Measurements from ENCODE around the gene RTF1. TPM values are rescaled to one million over a fixed set of nuclear protein-coding genes. Genes with fewer than 3 reads are reported as not detected.

RTF1 gene
- polyA plus RNA-seq, 3 donors from 2014 or later = 11.2 to 35.7 (median 23.4) TPM

DNA sequence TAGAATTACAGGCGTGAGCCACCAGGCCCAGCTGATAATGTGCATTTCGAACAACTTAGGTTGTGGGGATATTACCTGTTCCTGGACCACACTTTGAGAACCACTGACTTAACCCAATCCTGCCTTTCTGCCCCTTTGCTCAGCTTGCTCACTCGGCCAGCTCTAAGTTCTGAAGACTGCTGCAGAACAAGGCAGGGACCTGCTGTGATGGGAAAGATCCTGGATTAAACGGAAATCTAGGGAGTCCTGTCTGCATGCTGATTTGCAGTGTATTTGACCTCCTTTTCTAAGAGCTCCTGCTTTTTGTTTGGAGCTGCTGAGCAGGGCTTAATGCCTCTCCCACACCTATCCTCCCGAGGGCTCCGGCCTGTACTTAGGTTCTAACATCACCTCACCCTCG lies 93.8 kb downstream of the RTF1 start:
- Mint-ChIP-seq H3K27me3 (ENCODE audit: low read depth in 3 of 3) (peaks cover 2 to 20% (median 9%) of the 10 kb centered on the region in 3 donors), H3K4me3 (peak overlapping the region in 1 of 5 donors; percentile 15), H3K4me1 (peaks cover 26 to 27% of the 10 kb centered on the region in 2 donors), H3K9me3 (no peaks in the 10 kb centered on the region), H3K27ac (no peak overlapping the region), H3K36me3 (no peaks in the 10 kb centered on the region)
- DNase-seq = no peak

DNA sequence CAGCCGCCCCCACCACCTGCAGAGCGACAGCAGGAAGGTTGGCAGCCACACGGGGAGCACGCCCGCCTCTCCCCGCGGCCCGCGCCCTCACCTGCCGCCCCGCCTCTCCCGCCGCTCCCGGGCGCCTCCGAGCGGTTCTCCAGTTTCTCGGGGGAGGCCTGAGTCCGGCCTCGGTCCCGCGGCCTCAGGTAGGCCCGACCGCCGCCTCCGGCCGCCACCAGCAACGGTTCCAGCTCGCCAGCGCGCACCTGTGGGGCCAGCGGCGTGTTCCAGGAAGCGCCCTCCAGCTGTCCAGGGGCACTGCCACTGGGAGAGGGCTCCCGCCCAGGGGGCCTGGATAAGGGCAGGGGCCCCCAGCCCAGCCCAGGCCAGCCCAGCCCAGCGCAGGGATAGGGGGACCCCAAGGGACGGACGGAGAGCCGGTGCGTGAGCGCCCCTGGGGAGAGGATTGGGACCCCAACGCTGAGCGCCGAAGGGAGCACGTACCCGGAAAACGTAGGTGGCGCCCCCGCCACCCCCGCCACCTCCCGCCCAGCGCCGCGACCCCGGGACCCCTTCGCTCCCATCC lies 94.5 kb downstream of the RTF1 start:
- Mint-ChIP-seq H3K36me3 (no peaks in the 10 kb centered on the region), H3K27ac (no peak overlapping the region), H3K9me3 (no peaks in the 10 kb centered on the region), H3K4me3 (no peak overlapping the region), H3K27me3 (ENCODE audit: low read depth in 3 of 3) (peaks cover 2 to 20% (median 12%) of the 10 kb centered on the region in 3 donors), H3K4me1 (peaks cover 26 to 27% of the 10 kb centered on the region in 2 donors)
- DNase-seq = no peak

DNA sequence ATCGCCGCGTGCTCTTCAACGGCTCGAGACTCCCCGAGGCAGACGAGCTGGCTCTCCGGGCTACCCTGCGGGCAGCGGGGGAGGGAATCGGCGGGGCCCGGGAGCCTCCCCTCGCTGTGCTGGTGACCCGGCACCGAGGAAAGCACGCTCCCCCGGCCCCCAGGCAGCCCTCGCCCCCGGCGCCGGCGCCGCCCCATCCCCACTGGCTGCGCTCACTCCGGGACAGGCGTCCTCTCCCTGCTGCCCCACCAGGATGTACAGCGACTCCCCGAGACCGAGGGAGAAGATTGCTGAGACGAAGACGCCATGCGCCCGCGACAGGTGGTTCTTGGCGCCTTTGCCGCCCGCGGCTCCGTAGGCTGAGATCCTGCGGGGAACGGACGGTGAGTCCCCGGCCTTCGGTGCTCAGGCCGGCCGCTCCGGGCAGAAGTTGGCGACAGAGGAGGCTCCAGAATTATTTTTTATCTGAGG lies 95.0 kb downstream of the RTF1 start:
- Mint-ChIP-seq H3K27me3 (ENCODE audit: low read depth in 3 of 3) (peaks cover 2 to 20% (median 12%) of the 10 kb centered on the region in 3 donors), H3K4me1 (peaks cover 26 to 27% of the 10 kb centered on the region in 2 donors), H3K9me3 (no peaks in the 10 kb centered on the region), H3K36me3 (no peaks in the 10 kb centered on the region), H3K27ac (peak overlapping the region in 1 of 6 donors; percentile 28), H3K4me3 (peak overlapping the region; percentile 81 to 87 (median 85))
- DNase-seq = no peak

DNA sequence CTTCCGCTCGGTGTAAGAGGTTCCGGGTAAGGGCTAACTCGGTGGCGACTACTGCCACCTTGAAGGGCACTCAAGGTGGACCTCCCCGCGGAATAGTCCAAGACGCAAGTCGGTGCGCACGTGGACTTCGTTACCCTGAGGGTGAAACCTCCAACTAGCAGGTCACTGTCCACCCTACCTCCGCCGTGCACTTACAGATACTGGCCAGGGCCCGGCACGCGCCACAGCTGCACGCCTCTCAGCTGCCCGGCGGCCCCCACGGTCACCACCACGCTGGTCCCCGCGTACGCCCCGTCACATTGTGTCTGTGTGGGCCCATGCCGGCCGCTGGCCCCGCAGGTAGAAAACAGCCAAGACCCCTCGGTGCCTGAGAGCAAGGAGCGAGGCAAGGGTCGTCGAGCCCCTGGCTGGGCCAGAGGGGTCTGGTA lies 95.6 kb downstream of the RTF1 start:
- Mint-ChIP-seq H3K36me3 (no peaks in the 10 kb centered on the region), H3K9me3 (no peaks in the 10 kb centered on the region), H3K4me3 (peak overlapping the region; percentile 81 to 87 (median 85)), H3K4me1 (peaks cover 26 to 27% of the 10 kb centered on the region in 2 donors), H3K27ac (no peak overlapping the region), H3K27me3 (ENCODE audit: low read depth in 3 of 3) (peaks cover 4 to 20% (median 12%) of the 10 kb centered on the region in 3 donors)
- DNase-seq = no peak

DNA sequence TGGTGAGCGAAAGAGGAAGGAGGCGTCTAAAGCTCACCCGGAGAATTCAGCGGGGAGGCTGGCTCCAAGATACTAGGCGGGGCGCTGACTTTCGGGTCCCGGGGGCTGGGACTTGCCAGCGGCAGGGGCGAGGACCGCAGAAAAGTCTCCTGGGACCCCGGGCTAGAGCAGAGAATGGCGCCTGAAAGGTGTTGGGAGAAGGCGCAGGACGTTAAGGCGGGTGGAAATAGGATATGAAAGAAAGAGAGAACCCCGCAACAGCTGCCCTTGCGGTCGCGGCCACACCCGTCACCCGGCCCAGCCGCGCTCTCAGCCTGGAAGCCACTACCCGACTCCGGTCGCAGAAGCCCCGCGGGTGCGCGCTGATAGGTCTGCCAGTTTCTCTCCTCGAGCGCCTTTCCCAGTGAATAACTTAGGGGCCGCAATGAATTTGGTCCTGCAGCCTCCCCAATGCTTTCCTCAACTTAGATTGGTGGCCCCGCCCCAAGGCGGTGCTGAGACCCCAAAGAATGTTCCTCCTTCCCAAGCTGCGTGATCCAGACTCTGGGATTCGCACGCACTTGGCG lies 96.1 kb downstream of the RTF1 start:
- Mint-ChIP-seq H3K27ac (peak overlapping the region in 2 of 6 donors; percentile 50 to 62), H3K27me3 (ENCODE audit: low read depth in 3 of 3) (peaks cover 2 to 20% (median 12%) of the 10 kb centered on the region in 3 donors), H3K4me3 (peak overlapping the region; percentile 81 to 87 (median 85)), H3K9me3 (no peaks in the 10 kb centered on the region), H3K36me3 (no peaks in the 10 kb centered on the region), H3K4me1 (peaks cover 26 to 27% of the 10 kb centered on the region in 2 donors)
- DNase-seq = peak in 1 of 3 donors; percentile 34

DNA sequence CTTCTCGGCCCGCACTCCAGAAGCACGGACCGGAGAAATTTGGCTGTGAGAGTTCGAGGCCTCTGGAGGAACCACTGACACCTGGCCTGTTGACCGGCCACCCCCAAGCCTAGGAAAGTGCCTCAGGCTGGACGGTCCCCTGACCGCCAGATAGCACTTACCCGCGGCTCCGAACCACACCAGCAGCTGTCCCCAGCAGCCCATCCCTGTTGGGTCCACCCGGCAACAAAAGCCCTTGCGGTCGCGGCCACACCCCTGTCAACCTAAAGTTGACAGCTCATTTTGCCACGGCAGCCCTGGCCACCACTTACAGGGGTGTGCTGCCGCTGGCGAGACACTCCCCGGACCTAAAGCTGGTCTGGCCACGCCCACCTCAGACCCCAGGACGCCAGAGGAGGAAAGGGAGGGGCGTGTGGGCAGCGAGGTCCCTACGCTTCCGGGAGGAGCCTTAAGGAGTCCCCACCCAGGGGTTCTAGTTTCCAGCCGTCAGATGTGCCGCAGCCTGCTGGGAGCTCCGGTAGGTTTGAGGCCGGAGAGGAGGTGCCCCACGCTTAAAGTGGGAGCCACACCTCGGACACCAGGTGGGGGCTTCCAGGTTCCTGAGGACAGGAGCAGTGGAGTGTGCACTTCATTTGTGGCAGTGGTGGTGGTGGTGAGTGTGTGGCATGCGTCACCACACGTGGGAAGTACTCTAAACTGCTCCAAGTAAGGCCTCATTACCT lies 96.8 kb downstream of the RTF1 start, which contains the start of gene LTK:
TSS of gene LTK (minus strand) at position 322 of the 722 bp plus-strand sequence. CDS start at position 204, 118 bp downstream.
- peak; percentile 33 to 41 (median 35) for DNase-seq
- H3K27ac Mint-ChIP-seq = peak within 1 kb of the TSS in 4 of 6 donors; percentile 40 to 62 (median 52)
- H3K9me3 Mint-ChIP-seq = no peaks in the 10 kb centered on the region
- H3K36me3 Mint-ChIP-seq = no peaks in the 10 kb centered on the region
- peak within 1 kb of the TSS; percentile 81 to 87 (median 85) for H3K4me3 Mint-ChIP-seq
- H3K27me3 Mint-ChIP-seq (ENCODE audit: low read depth in 3 of 3) = peaks cover 2 to 20% (median 12%) of the 10 kb centered on the region in 3 donors
- H3K4me1 Mint-ChIP-seq = peaks cover 26 to 27% of the 10 kb centered on the region in 2 donors

DNA sequence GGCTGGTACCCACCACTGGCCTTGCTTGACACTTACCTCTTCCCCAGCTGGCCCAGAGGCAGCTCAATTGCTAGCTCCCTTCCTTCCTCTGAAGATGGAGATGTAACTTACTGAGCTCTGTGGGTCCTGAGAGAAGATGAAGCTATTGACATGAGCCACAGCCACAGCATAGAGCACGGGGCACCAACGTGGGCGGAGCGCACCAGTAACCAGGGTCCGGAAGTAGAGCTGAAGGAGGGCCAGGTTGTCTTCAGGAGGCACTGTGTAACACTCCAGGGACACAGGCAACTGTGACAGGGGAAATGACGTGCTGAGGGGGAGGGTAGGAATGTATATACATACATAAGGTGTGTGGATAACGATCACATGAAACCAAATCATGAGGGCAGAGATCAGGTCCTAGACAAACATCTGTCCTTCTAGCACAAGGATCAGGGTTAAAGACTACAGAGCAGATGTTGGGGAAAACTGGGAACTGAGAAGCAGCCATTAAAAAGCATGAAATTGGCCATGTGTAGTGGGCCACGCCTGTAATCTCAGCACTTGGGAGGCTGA lies 101.1 kb downstream of the RTF1 start:
- Mint-ChIP-seq H3K36me3 (peaks cover 0 to 10% (median 9%) of the 10 kb centered on the region in 3 donors), H3K4me1 (peaks cover 16 to 17% of the 10 kb centered on the region in 2 donors), H3K4me3 (no peak overlapping the region), H3K27me3 (ENCODE audit: low read depth in 3 of 3) (peaks cover 2 to 7% (median 5%) of the 10 kb centered on the region in 3 donors), H3K9me3 (no peaks in the 10 kb centered on the region), H3K27ac (no peak overlapping the region)
- DNase-seq = no peak

DNA sequence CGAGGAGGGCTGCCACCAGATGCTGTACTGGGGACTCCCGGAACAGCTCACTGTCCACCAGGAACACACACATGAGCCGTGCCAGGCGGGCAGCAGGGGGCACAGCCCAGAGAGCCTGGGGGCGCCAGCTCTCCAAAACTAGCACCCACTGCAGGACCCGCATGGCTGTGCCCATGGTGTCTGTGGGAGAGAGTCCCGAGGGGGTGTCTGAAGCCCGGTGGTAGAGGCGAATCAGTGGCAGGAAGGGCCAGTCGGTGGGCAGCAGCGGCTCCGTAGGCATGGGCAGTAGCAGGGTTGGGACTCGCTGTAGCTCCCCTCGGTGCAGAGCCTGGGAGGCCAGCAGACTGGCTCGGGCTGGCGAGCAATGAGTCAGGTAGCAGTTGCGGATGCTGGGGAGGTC lies 103.7 kb downstream of the RTF1 start:
- Mint-ChIP-seq H3K27me3 (ENCODE audit: low read depth in 3 of 3) (peaks cover 0 to 3% (median 2%) of the 10 kb centered on the region in 3 donors), H3K27ac (no peak overlapping the region), H3K9me3 (no peaks in the 10 kb centered on the region), H3K4me3 (no peak overlapping the region), H3K36me3 (peaks cover 3 to 13% (median 9%) of the 10 kb centered on the region in 3 donors), H3K4me1 (no peaks in the 10 kb centered on the region)
- no peak for DNase-seq

DNA sequence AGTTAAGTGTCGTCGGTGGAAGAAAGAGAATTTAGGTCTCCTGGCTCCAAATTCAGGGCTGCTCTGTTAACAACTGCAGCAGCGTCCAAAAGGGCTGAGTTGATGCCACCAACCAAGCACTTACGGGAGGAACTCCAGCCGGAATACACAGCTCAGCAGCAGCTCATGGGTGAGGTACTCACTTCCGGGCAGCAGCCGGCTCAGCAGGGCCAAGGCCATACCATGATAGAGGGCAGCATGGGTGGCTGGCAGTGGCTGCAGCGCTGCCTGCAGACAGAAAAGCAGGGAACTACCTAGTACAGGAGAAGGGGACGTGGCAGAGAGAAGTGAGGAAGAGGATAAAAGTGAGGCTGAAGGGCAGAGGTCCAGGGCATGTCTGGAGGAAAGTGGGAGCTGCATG lies 104.7 kb downstream of the RTF1 start:
- Mint-ChIP-seq H3K27me3 (ENCODE audit: low read depth in 3 of 3) (peaks cover 0 to 2% (median 0%) of the 10 kb centered on the region in 3 donors), H3K27ac (no peak overlapping the region), H3K9me3 (no peaks in the 10 kb centered on the region), H3K36me3 (peaks cover 3 to 18% (median 12%) of the 10 kb centered on the region in 3 donors), H3K4me3 (no peak overlapping the region), H3K4me1 (no peaks in the 10 kb centered on the region)
- no peak for DNase-seq

DNA sequence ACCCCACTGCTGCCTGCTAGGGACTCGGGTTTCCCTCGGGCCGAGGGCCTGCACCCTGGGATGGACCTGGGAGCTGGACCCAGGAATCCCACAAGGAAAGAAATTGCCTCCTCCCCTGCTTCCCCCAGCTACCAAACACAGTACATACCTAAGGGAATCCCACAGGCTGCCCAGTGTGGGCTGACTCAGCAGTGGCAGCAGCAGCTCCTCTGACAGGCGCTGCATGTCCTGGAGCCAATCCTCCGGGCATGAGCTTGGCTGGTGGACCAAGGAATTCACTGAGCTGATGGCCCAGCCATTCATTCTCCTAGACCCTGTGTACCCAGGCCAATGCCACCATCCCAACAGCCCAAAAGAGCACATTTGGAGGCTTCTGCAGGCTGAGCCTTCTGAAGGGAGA lies 106.2 kb downstream of the RTF1 start:
- DNase-seq = no peak
- Mint-ChIP-seq H3K4me1 (no peaks in the 10 kb centered on the region), H3K27me3 (ENCODE audit: low read depth in 3 of 3) (no peaks in the 10 kb centered on the region), H3K36me3 (peaks cover 3 to 28% (median 13%) of the 10 kb centered on the region in 3 donors), H3K27ac (no peak overlapping the region), H3K9me3 (no peaks in the 10 kb centered on the region), H3K4me3 (no peak overlapping the region)

DNA sequence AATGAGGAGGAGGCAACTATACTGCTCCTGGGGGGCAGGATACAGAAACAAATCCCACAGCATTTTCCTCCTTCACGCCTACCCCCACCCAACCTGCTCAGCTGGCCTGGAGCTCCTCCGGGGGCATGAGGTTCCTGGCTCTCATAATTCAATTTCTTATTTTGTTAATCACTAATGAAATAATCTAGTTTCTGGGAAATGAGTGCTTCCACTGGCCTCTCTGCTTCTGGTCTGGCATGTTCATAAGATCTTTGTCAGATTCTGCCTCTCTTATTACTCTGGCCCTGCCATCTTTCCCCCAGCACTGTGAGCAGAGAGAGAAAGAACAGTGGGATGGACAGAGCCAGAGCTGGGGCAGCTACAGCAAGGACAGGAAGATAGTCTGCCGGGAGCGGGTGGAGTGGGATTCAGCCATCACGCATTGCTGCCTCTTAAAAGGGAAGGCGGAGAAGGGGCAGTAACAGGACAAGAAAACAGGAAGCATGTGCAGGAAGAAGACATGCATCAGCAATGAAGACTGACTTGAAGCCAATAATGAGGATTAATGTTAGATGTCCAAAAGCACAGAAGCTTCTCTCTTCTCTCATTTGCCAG lies 113.6 kb downstream of the RTF1 start:
- DNase-seq = no peak
- H3K36me3 Mint-ChIP-seq = peaks cover 21 to 44% (median 26%) of the 10 kb centered on the region in 3 donors
- no peaks in the 10 kb centered on the region for H3K4me1 Mint-ChIP-seq
- H3K27ac Mint-ChIP-seq = no peak overlapping the region
- no peaks in the 10 kb centered on the region for H3K27me3 Mint-ChIP-seq (ENCODE audit: low read depth in 3 of 3)
- H3K4me3 Mint-ChIP-seq = no peak overlapping the region
- H3K9me3 Mint-ChIP-seq = no peaks in the 10 kb centered on the region
